ENCODE measurements around the gene TMEM221. TPM values are rescaled to one million over a fixed set of nuclear protein-coding genes. Genes with fewer than 3 reads are reported as not detected.

Gene TMEM221
- total and polyA plus RNA-seq, 10 of the 15 experiments (the other 5 are each of a cell fraction or from before 2014, with no cell fraction given) = 0.04 to 0.24 TPM; not detected in 8

DNA sequence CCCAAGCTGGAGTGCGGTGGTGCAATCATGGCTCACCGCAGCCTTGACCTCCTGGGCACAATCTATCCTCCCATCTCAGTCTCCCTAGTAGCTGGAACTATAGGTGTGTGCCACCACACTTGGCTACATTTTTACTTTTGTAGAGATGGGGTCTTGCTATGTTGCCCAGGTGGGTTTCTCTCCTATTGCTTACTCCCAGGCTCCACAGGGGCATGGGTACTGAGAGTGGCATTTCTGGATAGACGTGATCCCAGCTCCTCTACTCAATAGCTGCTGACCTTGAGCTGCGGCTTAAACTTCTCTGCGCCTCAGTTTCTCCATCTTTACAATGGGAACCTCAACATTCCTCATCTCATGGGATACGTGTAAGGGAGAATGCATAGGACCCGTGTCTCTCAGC lies 17.1 kb downstream of the TMEM221 start:
- in situ Hi-C loops (cut with MboI) (no loop called here), intact Hi-C loops (cut with micrococcal nuclease; ENCODE audit: unreplicated experiment) (no loop called here)
- H3K27me3 ChIP-seq (replicated peaks in 1 of 2; ENCODE audit: control insufficient read depth in 2 of 2, insufficient read depth in 2 of 2, low read length in 1 of 2) = no peaks in the 10 kb centered on the region
- no peaks in the 10 kb centered on the region for H3K36me3 ChIP-seq (ENCODE audit: control insufficient read depth in 2 of 2, insufficient read depth in 2 of 2, low read length in 1 of 2)
- H3K9ac ChIP-seq (ENCODE audit: control insufficient read depth, insufficient read depth, low read length) = no peak overlapping the region
- SMC1A ChIA-PET (ENCODE audit: uncharacterized antibody, unreplicated experiment) = interaction anchor here (0.6 kb wide), 1 partner anchor 515 kb away, joined by 4 read pairs; no protein-coding TSS in a partner anchor
- no peak overlapping the region for H3K4me3 ChIP-seq
- H3K9me3 ChIP-seq (replicated peaks; ENCODE audit: control insufficient read depth, insufficient read depth, low read length) = no peaks in the 10 kb centered on the region; the same call in 2 of the 3 replicates
- WGBS (ENCODE audit: insufficient coverage, insufficient replicate concordance, low lambda C conversion rate, missing lambda C conversion rate) = 54% methylated on average over 7 of the region's 7 CpGs
- no peak for DNase-seq (ENCODE audit: low read depth, low spot score)
- H3K4me2 ChIP-seq (ENCODE audit: control insufficient read depth, insufficient read depth) = no peak overlapping the region
- no peaks in the 10 kb centered on the region for H4K20me1 ChIP-seq (ENCODE audit: control insufficient read depth, insufficient read depth)
- no peaks in the 10 kb centered on the region for H3K4me1 ChIP-seq (ENCODE audit: control insufficient read depth, insufficient read depth, low read length)
- POLR2A ChIA-PET = no interaction called here
- no peak overlapping the region for H3K27ac ChIP-seq (ENCODE audit: control insufficient read depth, insufficient read depth)
- no peak for ATAC-seq
- H2AFZ ChIP-seq (ENCODE audit: control insufficient read depth, low read depth, low read length) = no peak overlapping the region
- FAIRE-seq = no peak
- no peaks in the 10 kb centered on the region for H3K79me2 ChIP-seq (ENCODE audit: control insufficient read depth, insufficient read depth, low read length)
- no TSS peak for BruUV-seq (replicated peaks)
- CTCF ChIA-PET = no interaction called here
- RAD21 ChIA-PET (ENCODE audit: unreplicated experiment) = no interaction called here
- TF ChIP-seq ZBTB33 (IDR thresholded peaks at IDR 0.05) = no peak
- no peak for TF ChIP-seq PAX5 (IDR thresholded peaks at IDR 0.05; ENCODE audit: borderline replicate concordance, low read depth, low read length)
- no peak for TF ChIP-seq MTA3 (IDR thresholded peaks at IDR 0.05; ENCODE audit: borderline replicate concordance, low read length)
- no peak for TF ChIP-seq TCF3 (IDR thresholded peaks at IDR 0.05; ENCODE audit: borderline replicate concordance, insufficient read depth, low read depth, low read length)
- TF ChIP-seq HCFC1 (IDR thresholded peaks at IDR 0.05; ENCODE audit: low read length) = no peak
- TF ChIP-seq ZNF274 (IDR thresholded peaks at IDR 0.05; ENCODE audit: insufficient read depth, insufficient read length) = no peak
- TF ChIP-seq STAT3 (IDR thresholded peaks at IDR 0.05; ENCODE audit: low read depth, low read length) = no peak
- TF ChIP-seq SUPT20H (IDR thresholded peaks at IDR 0.05; ENCODE audit: borderline replicate concordance, control insufficient read depth, low read depth, low read length) = no peak
- no peak for TF ChIP-seq RBBP5 (conservative IDR thresholded peaks at IDR 0.05)
- no peak for TF ChIP-seq CHD2 (IDR thresholded peaks at IDR 0.05; ENCODE audit: borderline replicate concordance, low read depth, low read length)
- no peak for TF ChIP-seq RCOR1 (conservative IDR thresholded peaks at IDR 0.05; ENCODE audit: low read depth, low read length)
- TF ChIP-seq, protein P1, sequence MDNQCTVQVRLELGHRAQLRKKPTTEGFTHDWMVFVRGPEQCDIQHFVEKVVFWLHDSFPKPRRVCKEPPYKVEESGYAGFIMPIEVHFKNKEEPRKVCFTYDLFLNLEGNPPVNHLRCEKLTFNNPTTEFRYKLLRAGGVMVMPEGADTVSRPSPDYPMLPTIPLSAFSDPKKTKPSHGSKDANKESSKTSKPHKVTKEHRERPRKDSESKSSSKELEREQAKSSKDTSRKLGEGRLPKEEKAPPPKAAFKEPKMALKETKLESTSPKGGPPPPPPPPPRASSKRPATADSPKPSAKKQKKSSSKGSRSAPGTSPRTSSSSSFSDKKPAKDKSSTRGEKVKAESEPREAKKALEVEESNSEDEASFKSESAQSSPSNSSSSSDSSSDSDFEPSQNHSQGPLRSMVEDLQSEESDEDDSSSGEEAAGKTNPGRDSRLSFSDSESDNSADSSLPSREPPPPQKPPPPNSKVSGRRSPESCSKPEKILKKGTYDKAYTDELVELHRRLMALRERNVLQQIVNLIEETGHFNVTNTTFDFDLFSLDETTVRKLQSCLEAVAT (IDR thresholded peaks at IDR 0.05) = no peak
- TF ChIP-seq, protein P2, sequence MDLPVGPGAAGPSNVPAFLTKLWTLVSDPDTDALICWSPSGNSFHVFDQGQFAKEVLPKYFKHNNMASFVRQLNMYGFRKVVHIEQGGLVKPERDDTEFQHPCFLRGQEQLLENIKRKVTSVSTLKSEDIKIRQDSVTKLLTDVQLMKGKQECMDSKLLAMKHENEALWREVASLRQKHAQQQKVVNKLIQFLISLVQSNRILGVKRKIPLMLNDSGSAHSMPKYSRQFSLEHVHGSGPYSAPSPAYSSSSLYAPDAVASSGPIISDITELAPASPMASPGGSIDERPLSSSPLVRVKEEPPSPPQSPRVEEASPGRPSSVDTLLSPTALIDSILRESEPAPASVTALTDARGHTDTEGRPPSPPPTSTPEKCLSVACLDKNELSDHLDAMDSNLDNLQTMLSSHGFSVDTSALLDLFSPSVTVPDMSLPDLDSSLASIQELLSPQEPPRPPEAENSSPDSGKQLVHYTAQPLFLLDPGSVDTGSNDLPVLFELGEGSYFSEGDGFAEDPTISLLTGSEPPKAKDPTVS (IDR thresholded peaks at IDR 0.05; ENCODE audit: low read depth, low read length) = no peak
- no peak for TF ChIP-seq FOXM1 (IDR thresholded peaks at IDR 0.05; ENCODE audit: low read depth, low read length)
- no peak for TF ChIP-seq KLF5 (IDR thresholded peaks at IDR 0.05; ENCODE audit: partially characterized antibody)
- no peak for TF ChIP-seq BHLHE40 (IDR thresholded peaks at IDR 0.05; ENCODE audit: borderline replicate concordance in 1 of 2, low read depth in 2 of 2, low read length in 1 of 2)
- no peak for TF ChIP-seq MXI1 (IDR thresholded peaks at IDR 0.05; ENCODE audit: low read depth, low read length)
- TF ChIP-seq RAD21 (IDR thresholded peaks at IDR 0.05; ENCODE audit: insufficient read depth, low read depth, low read length) = no peak
- TF ChIP-seq, protein P3, sequence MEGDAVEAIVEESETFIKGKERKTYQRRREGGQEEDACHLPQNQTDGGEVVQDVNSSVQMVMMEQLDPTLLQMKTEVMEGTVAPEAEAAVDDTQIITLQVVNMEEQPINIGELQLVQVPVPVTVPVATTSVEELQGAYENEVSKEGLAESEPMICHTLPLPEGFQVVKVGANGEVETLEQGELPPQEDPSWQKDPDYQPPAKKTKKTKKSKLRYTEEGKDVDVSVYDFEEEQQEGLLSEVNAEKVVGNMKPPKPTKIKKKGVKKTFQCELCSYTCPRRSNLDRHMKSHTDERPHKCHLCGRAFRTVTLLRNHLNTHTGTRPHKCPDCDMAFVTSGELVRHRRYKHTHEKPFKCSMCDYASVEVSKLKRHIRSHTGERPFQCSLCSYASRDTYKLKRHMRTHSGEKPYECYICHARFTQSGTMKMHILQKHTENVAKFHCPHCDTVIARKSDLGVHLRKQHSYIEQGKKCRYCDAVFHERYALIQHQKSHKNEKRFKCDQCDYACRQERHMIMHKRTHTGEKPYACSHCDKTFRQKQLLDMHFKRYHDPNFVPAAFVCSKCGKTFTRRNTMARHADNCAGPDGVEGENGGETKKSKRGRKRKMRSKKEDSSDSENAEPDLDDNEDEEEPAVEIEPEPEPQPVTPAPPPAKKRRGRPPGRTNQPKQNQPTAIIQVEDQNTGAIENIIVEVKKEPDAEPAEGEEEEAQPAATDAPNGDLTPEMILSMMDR (IDR thresholded peaks at IDR 0.05 in 2 of 3, conservative IDR thresholded peaks at IDR 0.05 in 1 of 3; ENCODE audit: control insufficient read depth in 2 of 3, extremely low read depth in 1 of 3, insufficient read depth in 1 of 3, low read depth in 3 of 3, low read length in 3 of 3) = no peak
